ENCODE measurements around the gene CD96.

The CD96 gene

GRCh38 chr3:111681661-111682426, 139.8 kb downstream of the CD96 start:
- TF ChIP-seq REST (IDR thresholded peaks at IDR 0.05; ENCODE audit: insufficient replicate concordance, low read depth) (no peak), SPI1 (IDR thresholded peaks at IDR 0.05; ENCODE audit: borderline replicate concordance, low read depth) (no peak), GABPA (IDR thresholded peaks at IDR 0.05; ENCODE audit: low read depth) (no peak), CTCF (IDR thresholded peaks at IDR 0.05; ENCODE audit: insufficient read depth, low read length) (no peak), POLR2AphosphoS5 (IDR thresholded peaks at IDR 0.05; ENCODE audit: low read depth) (no peak)
- H3K4me3 ChIP-seq (replicated peaks; ENCODE audit: insufficient read depth, low read length), result no peak overlapping the region
- no peak for DNase-seq (ENCODE audit: low read depth in 1 of 2, low spot score in 1 of 2)
- H3K27me3 ChIP-seq (ENCODE audit: insufficient read depth, poor library complexity, severe bottlenecking), result no peaks in the 10 kb centered on the region
- no peak overlapping the region for H3K27ac ChIP-seq (replicated peaks)

GRCh38 chr3:111684640-111685039, 142.6 kb downstream of the CD96 start:
- no peak overlapping the region for H3K27ac ChIP-seq (replicated peaks)
- DNase-seq (ENCODE audit: low read depth in 1 of 2, low spot score in 1 of 2), result no peak
- TF ChIP-seq CTCF (IDR thresholded peaks at IDR 0.05; ENCODE audit: insufficient read depth, low read length), result no peak
- TF ChIP-seq SPI1 (IDR thresholded peaks at IDR 0.05; ENCODE audit: borderline replicate concordance, low read depth), result no peak
- TF ChIP-seq POLR2AphosphoS5 (IDR thresholded peaks at IDR 0.05; ENCODE audit: low read depth), result no peak
- no peak for TF ChIP-seq REST (IDR thresholded peaks at IDR 0.05; ENCODE audit: insufficient replicate concordance, low read depth)
- no peak for TF ChIP-seq GABPA (IDR thresholded peaks at IDR 0.05; ENCODE audit: low read depth)
- H3K27me3 ChIP-seq (ENCODE audit: insufficient read depth, poor library complexity, severe bottlenecking), result no peaks in the 10 kb centered on the region
- no peak overlapping the region for H3K4me3 ChIP-seq (replicated peaks; ENCODE audit: insufficient read depth, low read length)

- Histone ChIP-seq H3K27ac (replicated peaks) (no peak overlapping the region), H3K27me3 (ENCODE audit: insufficient read depth, poor library complexity, severe bottlenecking) (no peaks in the 10 kb centered on the region), H3K4me3 (replicated peaks; ENCODE audit: insufficient read depth, low read length) (no peak overlapping the region)
- TF ChIP-seq GABPA (IDR thresholded peaks at IDR 0.05; ENCODE audit: low read depth), result no peak
- TF ChIP-seq REST (IDR thresholded peaks at IDR 0.05; ENCODE audit: insufficient replicate concordance, low read depth), result no peak
- TF ChIP-seq SPI1 (IDR thresholded peaks at IDR 0.05; ENCODE audit: borderline replicate concordance, low read depth), result no peak
- TF ChIP-seq CTCF (IDR thresholded peaks at IDR 0.05; ENCODE audit: insufficient read depth, low read length), result no peak
- TF ChIP-seq POLR2AphosphoS5 (IDR thresholded peaks at IDR 0.05; ENCODE audit: low read depth), result no peak
- DNase-seq (ENCODE audit: low read depth in 1 of 2, low spot score in 1 of 2), result no peak
Measured at GRCh38 chr3:111688190-111688800, 146.3 kb downstream of the CD96 start.

All from HL-60 (cell line).